Kidney tubule cell (primary cell): ENCODE measurements around the gene ZNF423.

Source experiments
- DNase-seq: peaks from one replicate; pipeline ENCODE4 v3.0.0-alpha.2; 2018; ENCODE audit warnings: low spot score

The ZNF423 gene

DNA sequence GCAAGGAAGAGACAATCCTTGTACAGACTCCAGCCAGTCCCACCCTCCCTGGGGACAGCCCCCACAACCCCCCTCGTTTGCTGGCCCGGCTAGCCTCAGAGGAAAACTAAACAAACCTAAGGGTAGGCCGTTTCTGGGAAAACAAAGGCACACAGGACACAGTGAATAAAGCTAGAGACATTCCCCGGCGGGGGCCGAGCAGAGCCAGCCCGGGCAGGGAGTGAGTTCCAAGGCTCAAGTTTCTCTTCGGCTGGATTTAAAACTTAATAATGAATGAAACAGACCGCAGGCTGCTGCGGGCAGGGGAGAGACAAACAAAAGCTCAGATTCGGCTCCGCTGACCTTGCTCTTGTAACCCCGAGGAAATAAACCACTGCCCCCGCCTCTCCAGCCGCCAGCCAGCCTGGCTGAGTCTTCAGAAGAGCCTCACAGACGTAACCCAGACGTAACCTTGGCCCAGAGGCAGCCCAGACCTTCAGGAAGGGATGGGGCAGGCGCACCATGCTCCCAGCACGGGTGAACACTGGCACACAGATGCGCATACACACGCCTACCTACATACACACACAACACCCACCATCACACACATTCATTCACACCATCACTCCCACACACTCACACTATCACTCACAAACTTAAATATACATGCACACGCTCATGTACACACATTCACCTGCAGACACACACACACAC, 216.0 kb downstream of the ZNF423 start:
- DNase-seq: no peak

DNA sequence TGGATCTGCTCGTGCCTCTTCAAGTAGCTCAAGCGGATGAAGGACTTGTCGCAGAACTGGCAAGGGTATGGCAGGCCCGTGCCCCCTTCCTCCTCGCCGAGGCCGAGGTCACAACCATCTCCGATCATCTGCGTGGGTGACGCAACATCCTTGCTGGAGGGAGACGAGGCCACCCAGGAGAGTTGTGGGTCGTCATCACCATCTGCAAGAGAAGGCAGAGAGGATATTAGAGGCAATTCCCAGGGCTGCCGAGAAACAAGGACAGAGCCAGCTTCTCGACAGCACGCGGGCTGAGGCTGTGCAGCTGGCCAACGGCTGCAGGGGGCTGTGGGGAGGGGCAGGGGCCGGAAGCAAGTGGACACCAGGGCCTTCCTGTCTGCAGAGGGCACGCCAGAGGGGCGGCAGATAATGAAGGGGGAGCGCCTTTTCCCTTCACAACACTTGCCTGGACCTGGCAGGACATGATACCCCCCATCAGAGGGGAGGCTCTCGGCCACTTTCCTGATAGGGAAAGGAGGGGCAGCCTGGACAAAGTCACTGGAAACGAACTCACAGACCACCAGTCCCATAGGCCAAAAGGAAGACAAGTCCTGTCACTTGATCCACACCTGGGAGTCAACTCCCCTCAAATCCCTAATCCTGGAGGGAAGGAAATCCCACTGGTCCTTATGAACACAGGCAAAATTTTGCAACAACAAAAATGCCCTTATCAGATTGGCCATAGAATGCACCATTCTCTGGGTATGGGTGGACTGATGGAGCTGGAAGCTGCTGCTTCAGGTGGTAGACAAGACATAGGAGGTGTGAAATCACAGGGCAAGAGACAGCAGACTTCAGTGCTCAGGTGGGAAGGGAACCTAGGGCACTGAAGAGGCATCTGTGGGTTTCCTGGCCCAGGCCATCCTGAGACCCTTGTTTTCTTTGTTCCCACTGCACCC, 217.0 kb downstream of the ZNF423 start:
- no peak for DNase-seq

DNA sequence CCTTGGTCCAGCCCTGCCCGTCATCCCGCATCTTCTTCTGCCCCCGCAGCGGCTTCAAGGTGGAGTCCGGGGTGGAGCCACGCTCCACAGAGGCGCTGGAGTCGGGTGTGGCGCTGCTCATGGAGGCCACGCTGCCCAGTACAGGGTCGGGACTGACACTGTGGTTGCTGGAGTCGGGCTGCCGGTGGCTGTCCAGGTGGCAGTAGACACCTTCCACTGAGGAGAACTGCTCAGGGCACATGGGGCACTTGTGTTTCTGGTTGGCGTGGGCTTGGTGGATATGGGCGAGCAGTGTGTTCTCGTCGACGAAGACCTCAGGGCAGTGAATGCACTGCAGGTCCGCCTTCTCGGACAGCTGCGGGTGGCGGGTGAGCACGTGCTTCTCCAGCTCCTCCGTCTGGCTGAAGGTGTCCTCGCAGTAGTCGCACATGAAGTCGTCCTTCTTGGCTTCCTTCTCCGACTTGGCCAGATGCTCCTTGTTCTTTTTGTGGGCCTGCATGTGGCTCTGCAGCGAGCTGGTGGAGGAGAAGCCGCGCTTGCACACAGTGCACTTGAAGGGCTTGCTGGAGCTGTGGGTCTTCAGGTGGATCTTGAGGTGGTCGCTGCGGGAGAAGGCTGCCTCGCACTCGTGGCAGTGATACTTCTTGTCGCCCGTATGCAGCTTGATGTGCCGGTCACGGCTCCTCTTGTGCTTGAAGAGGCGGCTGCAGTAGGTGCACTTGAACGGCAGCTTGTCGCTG, 217.8 kb downstream of the ZNF423 start:
- DNase-seq: no peak

DNA sequence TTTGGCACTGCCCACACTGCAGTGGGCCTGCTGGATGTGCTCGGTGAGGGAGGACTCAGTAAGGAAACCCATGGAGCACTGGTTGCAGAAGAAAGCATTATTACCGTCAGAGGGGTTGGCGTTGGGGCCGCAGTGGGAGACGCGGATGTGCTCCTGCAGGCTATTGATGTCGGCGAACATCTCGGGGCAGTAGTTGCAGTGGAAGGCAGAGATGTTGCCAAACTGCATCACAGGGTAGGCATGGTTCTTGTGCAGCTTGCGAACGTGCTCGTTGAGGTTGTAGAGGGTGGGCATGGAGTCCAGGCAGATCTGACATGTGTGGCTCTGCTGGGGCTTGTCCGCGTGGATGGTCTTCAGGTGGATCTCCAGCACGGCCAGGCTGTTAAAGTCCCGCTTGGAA, 218.4 kb downstream of the ZNF423 start:
- DNase-seq: no peak

DNA sequence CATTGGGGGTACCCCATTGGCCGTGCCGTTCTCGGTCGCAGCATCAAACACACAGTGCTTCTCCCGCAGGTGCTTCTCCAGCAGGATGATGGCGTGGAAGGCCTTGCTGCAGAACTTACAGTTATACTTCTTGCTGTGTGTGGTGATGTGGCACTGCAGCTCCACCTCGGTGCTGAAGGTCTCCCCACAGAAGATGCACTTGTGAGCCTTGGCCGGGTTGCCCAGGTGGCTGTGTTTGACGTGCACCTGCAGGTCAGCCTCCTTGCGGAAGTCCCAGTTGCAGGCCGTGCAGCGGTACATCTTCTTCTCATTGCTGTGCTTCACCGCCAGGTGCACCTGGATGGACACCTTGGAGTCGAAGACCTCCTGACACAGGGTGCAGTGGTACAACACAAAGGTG, 219.3 kb downstream of the ZNF423 start:
- DNase-seq: no peak

DNA sequence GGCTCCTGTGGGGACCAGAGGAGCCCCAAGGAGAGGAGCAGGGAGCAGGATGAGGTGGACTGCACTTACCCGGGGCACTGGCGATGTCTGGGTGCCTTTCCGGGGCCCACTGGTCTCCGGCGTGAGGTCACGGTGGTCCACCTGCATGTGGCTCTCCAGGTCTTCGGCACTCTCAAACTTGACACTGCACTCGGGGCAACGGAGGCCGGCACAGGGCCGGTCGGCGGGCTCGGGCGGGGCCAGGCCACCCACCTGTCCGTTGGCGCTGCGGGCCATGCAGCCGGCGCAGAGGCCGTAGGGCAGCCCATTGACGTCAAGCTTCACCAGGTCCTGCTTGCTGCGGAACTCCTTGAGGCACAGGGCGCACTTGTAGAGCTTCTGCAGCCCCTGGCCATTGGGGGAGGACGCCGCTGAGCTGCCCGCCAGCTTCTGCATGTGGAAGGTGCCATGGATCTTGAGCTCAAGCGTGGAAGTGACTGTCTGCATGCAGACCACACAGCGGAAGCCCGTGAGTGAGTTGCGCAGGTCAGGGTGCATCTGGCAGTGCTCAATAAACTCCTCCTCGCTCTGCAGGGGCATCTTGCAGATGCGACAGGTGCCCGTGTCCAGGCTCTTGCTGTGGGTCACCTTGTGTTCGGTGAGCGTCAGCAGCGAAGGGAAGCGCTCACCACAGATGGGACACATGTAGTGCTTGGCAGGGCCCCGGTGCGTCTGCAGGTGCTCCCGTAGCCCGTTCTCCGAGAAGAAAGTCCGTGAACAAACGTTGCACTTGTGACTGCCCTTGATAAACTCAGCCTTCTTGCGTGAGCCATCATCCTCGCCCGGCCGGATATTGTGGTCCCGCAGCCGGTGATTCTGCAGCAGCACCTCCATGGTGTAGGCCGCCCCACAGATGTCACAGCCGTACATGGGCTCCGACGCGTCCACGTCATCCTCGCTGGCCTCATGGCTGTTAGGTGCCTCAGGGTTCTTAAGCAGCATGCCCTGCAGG, 220.0 kb downstream of the ZNF423 start:
- no peak for DNase-seq

DNA sequence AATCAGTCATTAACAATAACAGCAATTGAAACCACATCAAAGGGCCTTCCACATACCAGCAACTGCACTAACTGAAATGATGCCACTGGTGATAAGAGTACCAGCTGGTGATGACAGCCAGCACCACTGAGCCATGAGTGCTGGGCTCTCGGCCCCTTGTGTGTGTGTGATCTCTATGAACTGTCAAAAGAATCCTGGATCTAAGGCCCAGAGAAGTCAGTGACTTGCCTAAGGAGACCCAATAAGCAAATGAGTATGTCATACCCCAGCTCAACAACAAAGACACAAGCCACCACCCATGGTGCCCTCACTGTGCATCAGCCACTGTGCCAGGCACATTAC, 220.9 kb downstream of the ZNF423 start:
- DNase-seq: no peak

DNA sequence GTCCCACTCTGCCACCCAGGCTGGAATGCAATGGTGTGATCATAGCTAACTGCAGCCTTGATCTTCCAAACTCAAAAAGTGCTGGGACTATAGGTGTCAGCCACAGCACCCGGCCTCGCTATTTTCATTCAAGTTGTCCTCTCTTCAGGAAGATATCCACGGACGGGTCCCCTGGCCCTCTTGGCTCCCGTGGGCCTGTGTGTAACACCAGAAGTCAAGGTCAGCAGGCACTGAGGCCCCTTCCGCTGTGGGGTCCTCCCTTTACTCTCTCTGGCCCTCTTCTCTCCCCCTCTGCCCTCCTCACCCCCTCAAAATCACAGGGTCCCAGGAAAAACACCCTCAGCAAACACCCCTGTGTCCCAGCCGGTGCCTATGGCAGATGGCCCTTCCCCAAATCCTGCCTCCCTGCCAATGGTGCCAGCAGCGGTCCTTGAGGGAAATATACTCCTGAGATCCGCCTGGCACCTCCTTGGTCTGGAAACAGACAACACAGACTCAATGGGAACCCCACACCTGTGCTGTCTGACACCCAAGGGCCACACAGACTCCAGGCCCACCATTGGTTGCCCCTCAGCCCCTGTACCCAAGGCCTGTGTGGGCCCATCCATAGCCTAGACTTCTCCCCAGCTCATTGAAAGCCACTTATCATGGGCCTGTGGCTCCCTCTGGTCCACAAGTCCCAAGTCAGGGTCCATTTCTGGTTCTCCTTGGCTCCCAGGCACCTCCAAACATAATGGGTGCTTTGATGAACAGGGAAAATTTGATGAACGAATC, 221.5 kb downstream of the ZNF423 start:
- DNase-seq: no peak

DNA sequence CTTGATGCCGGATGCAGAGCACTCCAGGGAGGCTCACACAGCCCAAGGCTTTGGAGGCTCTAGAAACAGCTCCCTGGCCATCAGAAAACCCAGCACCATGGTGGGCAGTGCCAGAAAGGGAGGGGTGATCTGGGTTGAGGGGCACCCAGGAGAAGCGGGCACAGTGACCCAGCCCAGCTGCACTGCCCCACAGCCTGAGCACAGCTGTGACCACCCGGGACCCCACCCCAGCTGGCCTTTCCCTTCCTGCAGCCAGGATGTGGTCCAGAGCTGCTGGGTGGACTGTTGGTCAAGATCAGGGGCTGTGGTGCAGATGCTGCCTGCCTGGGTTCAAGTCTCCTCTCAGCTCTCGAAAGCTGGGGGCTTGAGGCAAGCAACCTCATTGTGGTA, 223.1 kb downstream of the ZNF423 start:
- no peak for DNase-seq

DNA sequence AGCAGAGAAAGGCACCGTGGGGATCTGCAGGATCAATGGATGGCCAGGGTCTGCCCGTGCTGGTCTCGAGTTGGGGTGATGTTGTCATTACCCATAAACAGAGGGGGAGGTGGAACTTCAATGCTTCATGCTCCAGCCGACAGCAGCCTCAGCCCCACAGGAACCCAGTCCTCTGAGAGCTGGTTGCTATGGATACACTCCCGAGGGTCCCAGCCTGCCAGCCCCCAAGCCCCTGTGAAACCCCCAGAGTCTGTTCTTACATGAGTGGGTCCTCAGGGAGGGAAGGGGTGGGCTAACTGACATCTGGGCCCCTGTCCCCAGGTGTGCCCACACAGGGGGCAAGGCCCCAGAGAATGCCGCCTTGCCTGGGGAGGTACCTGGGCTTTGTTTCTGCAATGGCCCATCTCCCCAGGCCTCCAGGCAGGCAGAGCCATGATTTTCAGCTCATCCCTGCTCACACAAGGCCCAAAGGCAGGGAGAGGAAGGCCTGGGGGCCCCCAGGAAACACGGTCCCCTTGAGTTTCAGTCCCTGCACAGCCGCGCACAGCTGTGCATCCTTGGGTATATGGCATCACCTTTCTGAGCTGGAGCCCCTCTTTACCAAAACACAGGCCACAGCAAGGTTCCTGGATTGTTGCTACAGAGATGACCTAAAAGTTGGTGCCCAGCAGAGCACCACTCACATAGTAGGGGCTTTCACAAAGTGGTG, 223.7 kb downstream of the ZNF423 start:
- DNase-seq: no peak

DNA sequence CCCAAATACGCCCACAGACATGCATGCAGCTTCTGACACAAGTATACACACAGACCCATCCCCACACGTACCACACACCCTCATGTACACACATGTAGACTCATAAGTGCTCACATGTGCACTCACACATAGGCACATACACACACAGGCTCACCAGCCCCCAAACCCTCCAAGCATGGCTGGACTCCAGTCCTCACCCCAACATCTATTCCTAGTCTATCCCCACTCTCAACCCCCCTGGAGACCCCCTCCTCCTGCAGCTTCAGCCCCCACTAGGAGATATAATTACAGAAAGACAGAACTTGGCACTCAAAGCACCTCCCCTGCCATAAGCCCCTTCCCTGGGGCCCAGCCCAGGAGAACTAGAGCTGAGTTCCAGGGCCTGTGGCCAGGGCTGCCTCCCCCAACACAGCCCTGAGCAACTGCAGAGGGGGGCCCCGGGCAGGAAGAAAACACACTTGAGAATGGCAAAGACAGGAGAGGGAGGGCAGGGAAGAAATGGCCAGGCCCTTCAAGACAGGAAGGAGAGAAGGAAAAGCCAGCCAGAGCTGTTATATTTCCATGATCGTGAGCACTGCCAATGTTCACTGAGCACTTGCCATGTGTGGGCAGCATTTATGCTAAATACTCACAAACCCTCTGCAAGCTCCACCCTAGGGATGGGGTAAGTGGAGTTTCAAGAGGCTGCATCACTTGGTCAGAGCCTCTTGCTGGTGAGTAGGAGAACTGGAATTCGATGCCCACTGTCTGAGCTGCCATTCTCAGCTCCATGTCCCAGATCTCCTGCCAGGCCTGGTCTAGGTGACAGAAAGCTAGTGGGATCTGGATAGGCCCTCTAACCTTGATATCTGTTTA, 224.5 kb downstream of the ZNF423 start:
- DNase-seq: no peak

DNA sequence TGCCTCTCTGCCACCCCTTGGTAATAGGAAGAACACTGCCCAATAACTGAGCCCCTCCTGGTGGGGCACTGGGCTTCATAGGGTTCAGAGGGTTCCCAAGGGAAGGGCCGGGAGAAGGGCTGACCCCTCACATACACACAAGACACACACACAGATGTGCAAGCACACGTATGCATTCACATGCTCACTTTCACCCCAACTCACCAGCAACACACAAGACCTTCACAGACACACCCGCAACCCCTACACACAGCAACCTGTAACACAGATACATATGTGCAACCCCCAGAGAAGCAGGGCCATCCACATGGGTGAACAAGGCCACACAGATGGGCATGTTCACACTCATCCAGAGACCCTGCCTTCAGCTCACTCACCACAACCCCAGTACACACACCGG, 225.1 kb downstream of the ZNF423 start:
- no peak for DNase-seq

DNA sequence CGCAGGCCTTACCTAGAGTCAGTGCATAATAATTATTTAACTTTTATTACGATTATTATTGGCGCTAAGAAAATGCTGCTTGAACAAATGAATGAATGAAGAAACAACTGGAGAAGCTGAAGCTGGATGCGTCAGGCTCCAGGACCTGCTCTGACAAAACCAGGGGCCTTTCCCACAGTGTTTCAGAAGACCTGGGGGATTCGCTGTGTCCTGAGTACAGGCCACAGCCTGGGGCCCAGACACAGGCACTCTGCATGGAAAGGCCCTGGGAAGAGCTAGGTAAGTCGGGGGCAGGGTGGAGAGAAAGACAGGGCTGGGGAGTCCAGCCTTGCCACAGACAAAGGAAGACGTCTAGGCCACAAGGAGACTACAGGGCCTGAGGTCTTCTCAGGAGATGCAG, 226.1 kb downstream of the ZNF423 start:
- DNase-seq: no peak

DNA sequence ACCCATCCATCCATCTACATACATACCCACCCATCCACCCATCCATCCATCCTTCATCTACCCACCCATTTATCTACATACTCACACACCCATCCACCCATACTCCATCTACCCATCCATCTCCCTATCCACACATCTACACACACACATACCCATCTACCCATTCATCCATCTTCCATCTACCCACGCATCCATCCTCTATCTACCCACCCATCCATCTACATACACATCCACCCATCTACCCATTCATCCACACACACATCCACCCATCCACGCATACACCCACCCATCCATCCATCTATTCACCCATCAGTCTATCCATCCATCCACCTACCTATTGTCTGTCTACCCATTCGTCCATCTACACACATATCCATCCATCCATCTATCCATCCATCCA, 227.8 kb downstream of the ZNF423 start:
- no peak for DNase-seq

DNA sequence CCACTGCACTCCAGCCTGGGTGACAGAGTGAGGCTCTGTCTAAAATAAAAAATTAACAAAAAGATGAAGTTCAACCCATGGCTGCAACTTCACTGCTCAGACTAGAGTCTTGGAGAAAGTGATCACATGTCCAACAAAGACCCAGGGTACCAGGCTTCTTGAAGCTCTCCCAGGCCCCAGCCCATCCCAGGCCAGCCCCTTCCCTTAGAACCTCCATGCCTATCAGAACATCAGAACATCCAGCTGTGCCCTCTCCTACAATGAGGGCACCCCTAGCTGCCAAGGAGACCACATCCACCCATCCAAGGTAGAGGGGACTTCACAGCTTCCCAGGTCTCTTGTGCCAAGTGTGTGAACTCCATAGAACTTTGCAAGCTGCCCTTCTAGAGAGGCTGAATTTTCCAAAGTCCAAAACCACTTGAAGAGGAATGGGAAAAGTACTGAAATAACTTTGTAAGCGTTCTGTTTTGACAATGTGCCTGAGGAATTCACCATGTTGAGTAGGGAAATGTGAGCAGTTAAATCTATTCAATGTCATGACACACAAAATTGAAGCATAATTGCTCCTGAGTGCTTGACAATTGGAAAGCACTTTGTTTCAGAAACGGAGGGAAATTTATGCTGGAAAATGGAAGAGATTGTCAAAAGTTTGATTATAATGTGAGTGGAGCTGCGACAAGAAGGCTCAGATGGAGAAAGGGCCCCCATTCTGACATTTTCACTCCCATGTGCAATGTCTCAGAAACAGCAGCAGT, 230.4 kb downstream of the ZNF423 start:
- no peak for DNase-seq

DNA sequence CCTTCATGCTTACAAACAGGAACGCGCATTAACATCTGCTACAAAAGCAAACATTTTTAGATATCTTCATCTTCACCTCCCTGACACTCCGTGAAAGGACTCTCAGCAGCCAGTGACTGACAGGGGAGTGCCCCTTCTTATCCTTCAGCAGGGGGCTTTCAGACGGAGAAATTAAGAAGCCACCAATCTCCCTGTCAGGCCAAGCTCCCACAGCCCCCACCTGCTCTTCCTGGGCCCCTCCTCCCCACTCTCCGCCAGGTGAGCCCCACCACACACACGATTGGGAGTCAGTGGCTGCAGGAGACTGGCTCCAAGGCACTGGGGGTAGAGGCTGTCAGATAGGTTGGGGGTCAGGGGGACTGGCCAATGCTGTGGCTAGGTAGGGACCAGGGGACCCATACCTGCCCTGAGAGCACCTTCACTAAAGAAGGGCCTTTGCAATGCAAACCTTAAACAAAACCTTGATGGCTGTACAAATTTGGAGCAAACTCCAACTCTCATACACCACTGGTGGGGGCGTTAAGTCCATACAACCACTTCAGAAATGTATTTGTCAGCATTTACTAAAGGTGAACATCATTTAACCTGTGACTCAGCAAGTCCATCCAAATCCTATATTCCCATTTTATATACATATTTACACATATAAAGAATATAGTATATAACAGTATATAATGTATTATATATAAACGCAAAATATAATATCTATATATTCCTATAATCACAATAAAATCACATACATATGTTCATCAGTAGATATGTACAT, 232.2 kb downstream of the ZNF423 start:
- DNase-seq: no peak
